OCI-LY1 (cell line): ENCODE results near the gene MIAT.

Source experiments
- EZH2 ChIP-seq: fragments of 200-600 bp; sonication (generic), shearing (Covaris generic); IDR thresholded peaks from 2 replicates; pipeline ENCODE4 v1.8.0; 2017; ENCODE audit warnings: borderline replicate concordance, mixed run types, mild to moderate bottlenecking, antibody characterized with exemption, low read length, moderate library complexity, mixed read lengths
- TF ChIP-seq, protein P1 (sequence below): fragments of 200-600 bp; sonication (generic), shearing (Covaris generic); IDR thresholded peaks from 2 replicates; pipeline ENCODE4 v1.5.1; 2017; ENCODE audit warnings: mild to moderate bottlenecking, antibody characterized with exemption, low read length, moderate library complexity, mixed read lengths

GRCh38 chr22:26689513-26690301 is 32.3 kb downstream of the MIAT start:
- TF ChIP-seq, protein P1, sequence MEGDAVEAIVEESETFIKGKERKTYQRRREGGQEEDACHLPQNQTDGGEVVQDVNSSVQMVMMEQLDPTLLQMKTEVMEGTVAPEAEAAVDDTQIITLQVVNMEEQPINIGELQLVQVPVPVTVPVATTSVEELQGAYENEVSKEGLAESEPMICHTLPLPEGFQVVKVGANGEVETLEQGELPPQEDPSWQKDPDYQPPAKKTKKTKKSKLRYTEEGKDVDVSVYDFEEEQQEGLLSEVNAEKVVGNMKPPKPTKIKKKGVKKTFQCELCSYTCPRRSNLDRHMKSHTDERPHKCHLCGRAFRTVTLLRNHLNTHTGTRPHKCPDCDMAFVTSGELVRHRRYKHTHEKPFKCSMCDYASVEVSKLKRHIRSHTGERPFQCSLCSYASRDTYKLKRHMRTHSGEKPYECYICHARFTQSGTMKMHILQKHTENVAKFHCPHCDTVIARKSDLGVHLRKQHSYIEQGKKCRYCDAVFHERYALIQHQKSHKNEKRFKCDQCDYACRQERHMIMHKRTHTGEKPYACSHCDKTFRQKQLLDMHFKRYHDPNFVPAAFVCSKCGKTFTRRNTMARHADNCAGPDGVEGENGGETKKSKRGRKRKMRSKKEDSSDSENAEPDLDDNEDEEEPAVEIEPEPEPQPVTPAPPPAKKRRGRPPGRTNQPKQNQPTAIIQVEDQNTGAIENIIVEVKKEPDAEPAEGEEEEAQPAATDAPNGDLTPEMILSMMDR: no peak
- TF ChIP-seq EZH2: no peak
